HEK293T (cell line): ENCODE results near the gene MED9.

Experiments used
- CTCF ChIA-PET: fragments of 350-600 bp; formaldehyde crosslinking; extraction: SDS; loops from one replicate; lab custom pipeline; 2021; ENCODE audit warnings: antibody characterized with exemption, inconsistent platforms; lab: Yijun Ruan, JAX
- POLR2A ChIA-PET: fragments of 350-600 bp; formaldehyde crosslinking; extraction: SDS; loops from one replicate; lab custom pipeline; 2020; ENCODE audit warnings: antibody characterized with exemption, inconsistent platforms; lab: Yijun Ruan, JAX
- DNase-seq: peaks from one replicate; pipeline ENCODE4 v3.0.0; 2012; ENCODE audit warnings: mixed read lengths; ENCODE audit errors: extremely low spot score
- ARNT ChIP-seq: fragments of 450-650 bp; IDR thresholded peaks from 2 replicates; pipeline ENCODE4 v1.6.1; 2017; ENCODE audit warnings: mild to moderate bottlenecking
- BHLHE40 ChIP-seq: fragments of 450-650 bp; IDR thresholded peaks from 2 replicates; pipeline ENCODE4 v1.6.1; 2016; ENCODE audit warnings: mild to moderate bottlenecking, moderate library complexity, borderline replicate concordance
- CTBP1 ChIP-seq: fragments of 450-650 bp; IDR thresholded peaks from 2 replicates; pipeline ENCODE4 v1.6.1; 2016; ENCODE audit warnings: borderline replicate concordance
- ELF4 ChIP-seq: fragments of 450-650 bp; IDR thresholded peaks from 2 replicates; pipeline ENCODE4 v1.6.1; 2017; ENCODE audit warnings: antibody characterized with exemption
- FOXA1 ChIP-seq: fragments of 450-650 bp; IDR thresholded peaks from 2 replicates; pipeline ENCODE4 v1.6.1; 2016; ENCODE audit warnings: mild to moderate bottlenecking
- FOXK2 ChIP-seq: fragments of 450-650 bp; IDR thresholded peaks from 2 replicates; pipeline ENCODE4 v1.6.1; 2016; ENCODE audit warnings: mild to moderate bottlenecking
- FOXM1 ChIP-seq: fragments of 450-650 bp; IDR thresholded peaks from 2 replicates; pipeline ENCODE4 v1.6.1; 2017; ENCODE audit warnings: mild to moderate bottlenecking, borderline replicate concordance
- HDGF ChIP-seq: fragments of 450-650 bp; IDR thresholded peaks from 2 replicates; pipeline ENCODE4 v1.6.1; 2017; ENCODE audit warnings: antibody characterized with exemption, borderline replicate concordance
- L3MBTL2 ChIP-seq: fragments of 450-650 bp; conservative IDR thresholded peaks from 2 replicates; pipeline ENCODE4 v1.6.1; 2016; ENCODE audit warnings: mild to moderate bottlenecking
- LEF1 ChIP-seq: fragments of 450-650 bp; IDR thresholded peaks from 2 replicates; pipeline ENCODE4 v1.6.1; 2017; ENCODE audit warnings: mild to moderate bottlenecking, borderline replicate concordance
- NFRKB ChIP-seq: fragments of 450-650 bp; IDR thresholded peaks from 2 replicates; pipeline ENCODE4 v1.6.1; 2016; ENCODE audit warnings: mild to moderate bottlenecking, moderate library complexity
- SP1 ChIP-seq: fragments of 450-650 bp; IDR thresholded peaks from 2 replicates; pipeline ENCODE4 v1.6.1; 2017
- SUZ12 ChIP-seq: fragments of 450-650 bp; IDR thresholded peaks from 2 replicates; pipeline ENCODE4 v1.6.1; 2016; ENCODE audit warnings: mild to moderate bottlenecking
- TARDBP ChIP-seq: fragments of 450-650 bp; IDR thresholded peaks from 2 replicates; pipeline ENCODE4 v1.6.1; 2016
- ZNF384 ChIP-seq: fragments of 450-650 bp; IDR thresholded peaks from 2 replicates; pipeline ENCODE4 v1.6.1; 2016
- TF ChIP-seq, protein P1 (sequence below): fragments of 450-650 bp; IDR thresholded peaks from 2 replicates; pipeline ENCODE4 v1.6.1; 2016

MED9 gene

DNA sequence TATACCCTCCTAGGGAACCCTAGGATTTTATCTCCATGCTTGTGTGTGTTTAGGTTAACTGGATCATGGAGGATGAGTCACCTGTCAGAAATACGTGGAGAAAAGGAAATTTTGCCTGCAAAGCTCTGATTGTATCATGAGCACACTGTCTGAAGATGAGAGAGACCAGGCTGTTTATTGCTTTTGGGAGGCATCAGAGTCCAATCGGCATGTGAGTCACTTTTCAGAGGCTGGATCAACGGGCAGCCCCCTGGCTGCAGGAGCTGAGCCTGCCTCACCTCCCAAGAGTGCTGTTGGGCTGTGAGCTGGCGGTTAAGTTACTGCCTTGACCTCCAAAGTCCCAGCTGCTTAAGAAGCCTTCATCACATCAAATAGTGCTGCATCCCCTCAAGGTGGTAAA, 41.5 kb upstream of the MED9 start:
- ChIA-PET CTCF (no interaction called here), POLR2A (interaction anchor here (1.2 kb wide), 1 partner anchor 10 kb away, joined by 3 read pairs; no protein-coding TSS in a partner anchor)
- no peak for DNase-seq

DNA sequence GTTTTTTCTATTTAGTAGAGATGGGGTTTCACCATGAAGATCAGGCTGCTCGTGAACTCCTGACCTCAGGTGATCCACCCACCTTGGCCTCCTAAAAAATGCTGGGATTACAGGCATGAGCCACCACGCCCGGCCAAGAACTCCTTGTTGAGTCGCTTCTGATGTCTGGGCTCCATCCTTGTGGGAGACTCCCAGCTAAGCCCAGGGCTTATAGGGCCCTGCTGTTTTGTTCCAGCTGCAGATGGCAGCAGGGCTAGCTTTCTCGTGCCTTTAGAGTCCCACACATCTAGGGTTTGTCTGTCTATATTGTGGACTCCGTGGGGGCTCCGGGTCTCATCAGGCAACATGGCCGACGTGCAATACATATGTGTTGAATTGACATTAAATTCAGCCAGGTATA, 39.3 kb upstream of the MED9 start:
- POLR2A ChIA-PET, result no interaction called here
- TF ChIP-seq SP1 (no peak), ZNF384 (no peak), FOXM1 (no peak), SUZ12 (no peak), L3MBTL2 (no peak), NFRKB (no peak), ELF4 (no peak), ARNT (no peak), FOXA1 (no peak), HDGF (no peak), CTBP1 (no peak), LEF1 (no peak), FOXK2 (no peak), TARDBP (no peak), BHLHE40 (no peak)
- TF ChIP-seq, protein P1, sequence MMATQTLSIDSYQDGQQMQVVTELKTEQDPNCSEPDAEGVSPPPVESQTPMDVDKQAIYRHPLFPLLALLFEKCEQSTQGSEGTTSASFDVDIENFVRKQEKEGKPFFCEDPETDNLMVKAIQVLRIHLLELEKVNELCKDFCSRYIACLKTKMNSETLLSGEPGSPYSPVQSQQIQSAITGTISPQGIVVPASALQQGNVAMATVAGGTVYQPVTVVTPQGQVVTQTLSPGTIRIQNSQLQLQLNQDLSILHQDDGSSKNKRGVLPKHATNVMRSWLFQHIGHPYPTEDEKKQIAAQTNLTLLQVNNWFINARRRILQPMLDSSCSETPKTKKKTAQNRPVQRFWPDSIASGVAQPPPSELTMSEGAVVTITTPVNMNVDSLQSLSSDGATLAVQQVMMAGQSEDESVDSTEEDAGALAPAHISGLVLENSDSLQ, result no peak
- no peak for DNase-seq
- CTCF ChIA-PET, result no interaction called here

More for the DNA sequence above, 41.5 kb upstream of the MED9 start:
- no peak for TF ChIP-seq TARDBP

DNA sequence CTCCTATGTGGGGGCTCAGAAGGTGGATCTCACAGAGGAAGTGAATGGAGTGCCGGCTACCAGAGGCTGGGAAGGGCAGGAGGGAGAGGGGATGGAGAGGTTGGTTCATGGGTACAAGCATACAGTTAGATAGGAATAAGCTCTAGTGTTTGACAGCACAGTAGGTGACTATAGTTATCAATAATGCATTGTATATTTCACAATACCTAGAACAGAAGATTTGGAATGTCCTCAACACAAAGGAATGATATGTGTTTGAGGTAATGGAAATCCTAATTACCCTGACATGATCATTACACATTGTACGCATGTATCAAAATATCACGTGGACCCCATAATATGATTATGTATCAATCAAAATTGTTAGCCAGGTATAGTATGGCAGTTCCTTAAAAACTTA, 38.9 kb upstream of the MED9 start:
- no peak for DNase-seq
- TF ChIP-seq FOXK2 (no peak), HDGF (no peak), FOXA1 (no peak), CTBP1 (no peak), FOXM1 (no peak), ARNT (no peak), SP1 (no peak)

DNA sequence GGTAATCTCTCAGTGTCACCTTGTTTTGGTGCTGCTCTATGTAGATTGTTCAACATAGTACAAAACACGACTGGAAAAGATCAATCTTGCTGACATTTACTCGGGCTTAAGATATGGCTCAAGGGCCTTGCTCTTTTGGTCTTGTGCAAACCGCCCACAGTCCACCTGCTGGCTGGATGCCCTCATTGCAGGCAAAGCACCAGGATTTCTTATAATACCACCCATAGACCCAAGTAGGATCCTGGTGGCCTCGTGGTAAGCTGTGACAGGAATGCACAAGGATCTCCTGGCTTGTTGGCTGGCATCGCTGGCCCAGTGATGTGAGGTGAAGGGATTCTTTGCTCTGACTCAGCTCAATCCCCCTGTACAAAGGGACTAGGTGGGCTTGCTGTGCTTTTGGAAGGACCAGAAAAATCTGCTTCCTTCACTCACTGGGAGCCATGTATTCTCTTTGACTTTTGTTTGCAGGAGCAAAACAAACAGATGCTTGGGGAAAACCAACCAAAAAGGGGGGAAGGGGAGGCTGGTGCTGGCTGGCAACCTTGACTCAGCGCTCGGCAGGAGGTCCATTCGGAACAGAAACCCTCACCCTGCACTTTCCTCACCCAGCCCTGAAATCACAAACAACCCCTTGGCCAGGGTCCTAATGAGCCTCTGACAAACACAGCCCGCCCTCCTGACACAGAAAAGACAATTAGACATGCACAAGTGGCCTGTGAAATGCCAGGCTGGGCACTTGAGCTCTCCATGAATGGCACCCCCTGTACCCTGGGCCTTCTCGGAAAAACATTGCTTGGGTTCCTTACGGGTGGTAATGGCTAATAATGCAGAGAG, 36.6 kb upstream of the MED9 start:
- POLR2A ChIA-PET, result no interaction called here

More for the DNA sequence above, 38.9 kb upstream of the MED9 start:
- ChIA-PET POLR2A (no interaction called here), CTCF (no interaction called here)

DNA sequence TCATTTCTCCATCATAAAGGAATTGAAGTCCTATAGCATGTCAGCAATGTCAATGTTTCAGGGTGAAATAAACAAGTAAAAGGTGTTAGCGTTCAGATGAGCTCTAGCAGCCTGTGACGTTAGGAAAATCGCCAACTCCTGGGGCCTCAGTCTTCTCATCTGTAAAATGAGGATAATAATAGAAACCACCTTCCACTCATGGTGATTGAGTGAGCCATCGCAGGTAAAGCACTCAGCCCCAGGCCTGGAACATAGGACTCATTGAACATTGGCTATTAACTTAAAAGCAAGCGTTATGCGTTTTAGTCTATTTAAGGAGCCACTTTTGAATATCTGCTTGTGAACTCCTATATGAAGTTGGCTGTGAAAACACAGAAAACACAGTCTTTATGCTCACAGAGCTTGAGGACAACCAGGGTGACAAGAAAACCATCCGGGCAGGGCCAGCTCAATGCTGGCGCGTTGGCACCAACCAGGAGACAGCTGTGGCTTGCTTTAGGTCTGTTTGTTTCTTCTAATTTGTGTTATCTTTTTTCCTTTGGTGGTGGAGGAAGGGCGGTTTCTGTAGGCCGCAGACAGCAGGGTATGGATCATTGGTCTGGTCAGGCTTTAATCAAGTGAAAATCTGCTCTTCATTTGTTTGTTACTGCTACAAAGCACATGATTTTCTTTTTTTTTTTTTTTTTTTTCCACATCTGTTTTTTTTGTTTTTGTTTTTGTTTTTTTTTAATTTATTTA, 35.7 kb upstream of the MED9 start:
- DNase-seq, result no peak
- POLR2A ChIA-PET, result no interaction called here
- CTCF ChIA-PET, result no interaction called here
- TF ChIP-seq FOXM1, result no peak
- TF ChIP-seq, protein P1, result no peak
- no peak for TF ChIP-seq NFRKB
- no peak for TF ChIP-seq TARDBP
- TF ChIP-seq L3MBTL2, result no peak
- TF ChIP-seq ZNF384, result no peak
- TF ChIP-seq ARNT, result no peak
- no peak for TF ChIP-seq CTBP1

More for the DNA sequence above, 36.6 kb upstream of the MED9 start:
- DNase-seq, result peak; percentile 71
- CTCF ChIA-PET, result interaction anchor here (0.7 kb wide), 1 partner anchor 13 kb away, joined by 3 read pairs; no protein-coding TSS in a partner anchor
- TF ChIP-seq FOXM1 (no peak), ZNF384 (no peak)
- TF ChIP-seq, protein P1, result peak; percentile 26; the same call in 1 of the 2 replicates

DNA sequence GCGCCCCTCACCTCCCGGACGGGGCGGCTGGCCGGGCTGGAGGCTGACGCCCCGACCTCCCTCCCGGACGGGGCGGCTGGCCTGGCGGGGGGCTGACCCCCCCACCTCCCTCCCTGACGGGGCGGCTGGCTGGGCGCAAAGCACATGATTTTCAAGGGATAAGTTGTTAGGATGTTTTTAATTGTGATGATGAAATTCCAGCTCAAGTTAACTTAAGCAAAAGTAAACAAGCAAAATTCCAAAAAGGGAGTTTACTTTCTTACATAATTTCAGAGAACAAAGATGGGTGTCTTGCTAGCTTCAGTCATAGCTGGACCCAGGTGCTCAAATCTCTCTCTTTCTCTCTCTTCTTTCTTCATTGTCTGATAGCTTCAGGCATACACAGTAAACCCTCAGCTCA, 33.6 kb upstream of the MED9 start:
- no peak for TF ChIP-seq ZNF384
- TF ChIP-seq, protein P1, result no peak
- TF ChIP-seq CTBP1, result no peak
- TF ChIP-seq LEF1, result no peak
- TF ChIP-seq HDGF, result no peak
- TF ChIP-seq FOXA1, result no peak
- TF ChIP-seq SP1, result no peak
- no peak for TF ChIP-seq SUZ12
- no peak for TF ChIP-seq ELF4
- no peak for TF ChIP-seq NFRKB
- no peak for TF ChIP-seq ARNT
- TF ChIP-seq FOXK2, result no peak
- no peak for TF ChIP-seq TARDBP
- DNase-seq, result no peak
- POLR2A ChIA-PET, result no interaction called here
- CTCF ChIA-PET, result no interaction called here
